ENCODE data around the gene PDGFC. TPM values are rescaled to one million over a fixed set of nuclear protein-coding genes. Genes with fewer than 3 reads are reported as not detected.

Gene PDGFC
- total RNA-seq, 1 experiment from 2014 or later: 5.3 TPM

GRCh38 chr4:156977435-156978160 lies 6.0 kb upstream of the PDGFC start:
- Mint-ChIP-seq H3K36me3 (no peaks in the 10 kb centered on the region), H3K4me3 (no peak overlapping the region), H3K27ac (no peak overlapping the region), H3K27me3 (ENCODE audit: low read depth) (no peaks in the 10 kb centered on the region), H3K9me3 (no peaks in the 10 kb centered on the region), H3K4me1 (peaks cover 7% of the 10 kb centered on the region; the same call in 1 of the 2 replicates)
- ATAC-seq: no peak
- POLR2A ChIA-PET: no interaction called here
- TF ChIP-seq NFYB (CRISPR knock-in tag; conservative IDR thresholded peaks at IDR 0.05; ENCODE audit: low read depth) (no peak), PRRX2 (CRISPR knock-in tag; IDR thresholded peaks at IDR 0.05) (no peak), ZNF416 (CRISPR knock-in tag; IDR thresholded peaks at IDR 0.05) (no peak), PREB (CRISPR knock-in tag; IDR thresholded peaks at IDR 0.05; ENCODE audit: borderline replicate concordance) (no peak), MAX (CRISPR knock-in tag; IDR thresholded peaks at IDR 0.05) (no peak), HMGXB4 (CRISPR knock-in tag; IDR thresholded peaks at IDR 0.05) (no peak), TEAD1 (CRISPR knock-in tag; IDR thresholded peaks at IDR 0.05) (no peak), ZNF317 (CRISPR knock-in tag; IDR thresholded peaks at IDR 0.05; ENCODE audit: borderline replicate concordance, low read depth) (no peak), ZNF423 (CRISPR knock-in tag; IDR thresholded peaks at IDR 0.05) (no peak), ESRRA (CRISPR knock-in tag; IDR thresholded peaks at IDR 0.05; ENCODE audit: borderline replicate concordance) (no peak), GABPB1 (CRISPR knock-in tag; IDR thresholded peaks at IDR 0.05) (no peak), ZNF138 (CRISPR knock-in tag; conservative IDR thresholded peaks at IDR 0.05) (no peak), AR (CRISPR knock-in tag; IDR thresholded peaks at IDR 0.05) (no peak), NR3C1 (CRISPR knock-in tag; conservative IDR thresholded peaks at IDR 0.05; ENCODE audit: low read depth) (no peak), TCF7 (CRISPR knock-in tag; IDR thresholded peaks at IDR 0.05; ENCODE audit: low read depth) (no peak)
- TF ChIP-seq, protein P1, sequence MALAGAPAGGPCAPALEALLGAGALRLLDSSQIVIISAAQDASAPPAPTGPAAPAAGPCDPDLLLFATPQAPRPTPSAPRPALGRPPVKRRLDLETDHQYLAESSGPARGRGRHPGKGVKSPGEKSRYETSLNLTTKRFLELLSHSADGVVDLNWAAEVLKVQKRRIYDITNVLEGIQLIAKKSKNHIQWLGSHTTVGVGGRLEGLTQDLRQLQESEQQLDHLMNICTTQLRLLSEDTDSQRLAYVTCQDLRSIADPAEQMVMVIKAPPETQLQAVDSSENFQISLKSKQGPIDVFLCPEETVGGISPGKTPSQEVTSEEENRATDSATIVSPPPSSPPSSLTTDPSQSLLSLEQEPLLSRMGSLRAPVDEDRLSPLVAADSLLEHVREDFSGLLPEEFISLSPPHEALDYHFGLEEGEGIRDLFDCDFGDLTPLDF (CRISPR knock-in tag; IDR thresholded peaks at IDR 0.05): no peak
- TF ChIP-seq, protein P2, sequence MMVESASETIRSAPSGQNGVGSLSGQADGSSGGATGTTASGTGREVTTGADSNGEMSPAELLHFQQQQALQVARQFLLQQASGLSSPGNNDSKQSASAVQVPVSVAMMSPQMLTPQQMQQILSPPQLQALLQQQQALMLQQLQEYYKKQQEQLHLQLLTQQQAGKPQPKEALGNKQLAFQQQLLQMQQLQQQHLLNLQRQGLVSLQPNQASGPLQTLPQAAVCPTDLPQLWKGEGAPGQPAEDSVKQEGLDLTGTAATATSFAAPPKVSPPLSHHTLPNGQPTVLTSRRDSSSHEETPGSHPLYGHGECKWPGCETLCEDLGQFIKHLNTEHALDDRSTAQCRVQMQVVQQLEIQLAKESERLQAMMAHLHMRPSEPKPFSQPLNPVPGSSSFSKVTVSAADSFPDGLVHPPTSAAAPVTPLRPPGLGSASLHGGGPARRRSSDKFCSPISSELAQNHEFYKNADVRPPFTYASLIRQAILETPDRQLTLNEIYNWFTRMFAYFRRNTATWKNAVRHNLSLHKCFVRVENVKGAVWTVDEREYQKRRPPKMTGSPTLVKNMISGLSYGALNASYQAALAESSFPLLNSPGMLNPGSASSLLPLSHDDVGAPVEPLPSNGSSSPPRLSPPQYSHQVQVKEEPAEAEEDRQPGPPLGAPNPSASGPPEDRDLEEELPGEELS (CRISPR knock-in tag; IDR thresholded peaks at IDR 0.05): no peak
- TF ChIP-seq, protein P3, sequence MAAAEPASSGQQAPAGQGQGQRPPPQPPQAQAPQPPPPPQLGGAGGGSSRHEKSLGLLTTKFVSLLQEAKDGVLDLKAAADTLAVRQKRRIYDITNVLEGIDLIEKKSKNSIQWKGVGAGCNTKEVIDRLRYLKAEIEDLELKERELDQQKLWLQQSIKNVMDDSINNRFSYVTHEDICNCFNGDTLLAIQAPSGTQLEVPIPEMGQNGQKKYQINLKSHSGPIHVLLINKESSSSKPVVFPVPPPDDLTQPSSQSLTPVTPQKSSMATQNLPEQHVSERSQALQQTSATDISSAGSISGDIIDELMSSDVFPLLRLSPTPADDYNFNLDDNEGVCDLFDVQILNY (CRISPR knock-in tag; IDR thresholded peaks at IDR 0.05): no peak
- CTCF ChIA-PET: no interaction called here
- DNase-seq (ENCODE audit: low spot score): no peak

Data from WTC11 (cell line).